Skeletal muscle tissue (tissue), 4 donors: Measurements from ENCODE around the gene ERCC6. TPM values are rescaled to one million over a fixed set of nuclear protein-coding genes. Genes with fewer than 3 reads are reported as not detected.

Source experiments
- H3K27ac ChIP-seq: one replicate; pipeline ENCODE4 v1.7.0; 2013; ENCODE audit warnings: mild to moderate bottlenecking, low read depth, low read length, inconsistent platforms
- H3K27me3 ChIP-seq, 3 donors: one replicate each; pipeline ENCODE4 v1.7.0; 2013; ENCODE audit warnings: low read length in 3 of 3; ENCODE audit not compliant: control insufficient read depth in 3 of 3, insufficient read depth in 3 of 3
- H3K36me3 ChIP-seq, 3 donors: one replicate each; pipeline ENCODE4 v1.7.0; 2013; ENCODE audit warnings: low read length in 3 of 3; ENCODE audit not compliant: control insufficient read depth in 3 of 3, insufficient read depth in 3 of 3
- H3K4me1 ChIP-seq, 3 donors: one replicate each; pipeline ENCODE4 v1.7.0; 2013; ENCODE audit warnings: low read length in 3 of 3, mild to moderate bottlenecking in 3 of 3; ENCODE audit not compliant: control insufficient read depth in 3 of 3, insufficient read depth in 3 of 3
- H3K4me3 ChIP-seq, 3 donors: one replicate each; pipeline ENCODE4 v1.7.0; 2013; ENCODE audit warnings: low read length in 3 of 3
- H3K9ac ChIP-seq, 3 donors: one replicate each; pipeline ENCODE4 v1.7.0; 2013; ENCODE audit warnings: low read length in 3 of 3, mild to moderate bottlenecking in 3 of 3, moderate library complexity in 2 of 3, low read depth in 1 of 3
- H3K9me3 ChIP-seq, 3 donors: one replicate each; pipeline ENCODE4 v1.7.0; 2013; ENCODE audit warnings: low read length in 3 of 3; ENCODE audit not compliant: control insufficient read depth in 3 of 3
- total RNA-seq: library from RNA; depleted of rRNA; stranded (reverse); fragments of >200 nt; gene quantifications from one replicate; pipeline ENCODE4 v1.2.3, GENCODE V29; 2014
- donor health status: Osteomylitis.

Gene ERCC6
- total RNA-seq, 1 donor from 2014 or later, result 24.0 TPM

GRCh38 chr10:49504528-49504927 is 34.4 kb downstream of the ERCC6 start:
- no peak overlapping the region for H3K27ac ChIP-seq
- no peak overlapping the region for H3K4me3 ChIP-seq
- H3K27me3 ChIP-seq, result no peaks in the 10 kb centered on the region
- peaks cover 2 to 17% (median 4%) of the 10 kb centered on the region in 3 donors for H3K4me1 ChIP-seq
- H3K36me3 ChIP-seq, result peaks cover 0 to 4% (median 0%) of the 10 kb centered on the region in 3 donors
- no peaks in the 10 kb centered on the region for H3K9me3 ChIP-seq
- no peak overlapping the region for H3K9ac ChIP-seq

DNA sequence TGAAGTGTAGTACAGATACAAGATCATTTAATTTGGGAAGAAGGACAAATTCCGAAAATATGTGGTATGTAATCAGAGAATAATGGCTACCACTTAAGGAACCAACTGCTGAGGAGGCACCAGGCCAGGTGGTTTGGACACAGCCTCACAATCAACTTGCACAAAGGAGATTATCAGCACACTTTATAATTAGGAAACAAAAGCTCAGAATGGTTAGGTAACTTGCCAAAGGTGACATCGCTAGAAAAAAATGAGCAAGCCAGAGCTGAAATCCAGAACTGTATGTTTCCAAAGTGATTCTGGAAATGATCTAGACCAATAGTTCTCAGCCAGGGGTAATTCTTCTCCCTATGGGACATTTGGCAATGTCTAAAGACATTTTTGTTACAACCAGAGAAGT is 36.6 kb downstream of the ERCC6 start:
- no peaks in the 10 kb centered on the region for H3K9me3 ChIP-seq
- peaks cover 2 to 11% (median 2%) of the 10 kb centered on the region in 3 donors for H3K4me1 ChIP-seq
- H3K27ac ChIP-seq, result no peak overlapping the region
- peaks cover 0 to 4% (median 0%) of the 10 kb centered on the region in 3 donors for H3K36me3 ChIP-seq
- no peak overlapping the region for H3K4me3 ChIP-seq
- no peaks in the 10 kb centered on the region for H3K27me3 ChIP-seq
- no peak overlapping the region for H3K9ac ChIP-seq

DNA sequence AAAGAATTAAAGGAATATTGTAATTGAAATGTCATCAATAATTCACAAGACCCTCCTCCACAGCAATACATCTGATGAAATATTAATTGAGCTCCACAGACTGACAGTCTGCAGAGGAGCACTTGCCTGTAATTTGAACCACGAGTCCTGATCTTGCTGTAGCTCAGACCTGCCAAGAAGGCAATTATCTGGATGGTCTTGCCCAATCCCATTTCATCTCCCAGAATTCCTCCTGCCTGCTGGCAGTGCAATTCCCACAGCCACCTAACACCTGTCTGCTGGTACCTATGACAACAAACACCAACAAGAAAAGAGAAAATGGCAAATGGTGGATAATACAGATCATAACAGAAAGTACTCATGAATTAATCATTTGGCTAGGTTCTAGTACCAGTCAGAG is 38.5 kb downstream of the ERCC6 start:
- Histone ChIP-seq H3K9ac (no peak overlapping the region), H3K27me3 (no peaks in the 10 kb centered on the region), H3K27ac (no peak overlapping the region), H3K4me1 (peaks cover 0 to 11% (median 2%) of the 10 kb centered on the region in 3 donors), H3K9me3 (no peaks in the 10 kb centered on the region), H3K36me3 (peaks cover 0 to 4% (median 0%) of the 10 kb centered on the region in 3 donors), H3K4me3 (peak overlapping the region in 1 of 3 donors; percentile 26)

- Histone ChIP-seq H3K4me1 (peaks cover 0 to 11% (median 2%) of the 10 kb centered on the region in 3 donors), H3K4me3 (no peak overlapping the region), H3K9ac (no peak overlapping the region), H3K36me3 (no peaks in the 10 kb centered on the region), H3K9me3 (no peaks in the 10 kb centered on the region), H3K27ac (no peak overlapping the region), H3K27me3 (no peaks in the 10 kb centered on the region)
Measured at GRCh38 chr10:49499305-49499851, 39.5 kb downstream of the ERCC6 start.

DNA sequence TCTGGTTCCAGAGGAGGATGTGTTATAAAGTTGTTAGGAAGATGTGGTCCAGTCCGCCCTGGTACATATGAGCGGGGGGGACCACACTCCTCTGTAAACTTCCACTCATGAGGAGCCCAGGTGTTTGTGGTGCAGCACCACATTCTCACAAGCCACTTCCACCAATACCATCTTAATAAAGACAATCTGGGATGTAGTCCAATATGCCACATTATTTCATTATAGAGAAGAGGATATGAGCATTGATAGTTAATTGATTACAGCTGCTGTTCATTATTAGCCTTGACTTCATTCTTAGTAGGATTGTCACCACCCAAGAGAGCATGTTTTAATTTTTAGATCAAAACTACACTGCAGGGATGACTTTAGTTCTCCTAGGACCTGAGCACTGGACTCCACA is 40.5 kb downstream of the ERCC6 start:
- Histone ChIP-seq H3K4me3 (no peak overlapping the region), H3K4me1 (peaks cover 0 to 11% (median 2%) of the 10 kb centered on the region in 3 donors), H3K9me3 (no peaks in the 10 kb centered on the region), H3K27me3 (no peaks in the 10 kb centered on the region), H3K27ac (no peak overlapping the region), H3K36me3 (peaks cover 0 to 2% (median 0%) of the 10 kb centered on the region in 3 donors), H3K9ac (no peak overlapping the region)

DNA sequence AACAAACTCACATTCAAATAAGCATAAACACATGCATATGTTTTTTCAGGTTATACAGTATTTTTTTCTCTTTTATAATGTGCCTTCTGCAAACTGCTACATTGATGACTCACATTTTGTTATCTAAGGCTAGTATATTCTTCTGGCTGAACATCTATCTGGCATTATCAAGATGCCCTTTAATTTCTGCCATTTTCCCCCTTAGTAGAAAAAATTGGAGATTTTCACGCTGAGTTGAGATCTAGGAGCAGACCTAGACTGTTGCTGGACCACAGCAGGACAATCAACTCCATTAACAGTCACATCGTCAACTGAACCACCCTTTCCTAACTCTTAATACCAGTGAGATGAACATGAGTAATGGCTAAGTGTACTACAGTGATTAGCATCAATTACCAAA is 41.6 kb downstream of the ERCC6 start:
- Histone ChIP-seq H3K36me3 (peaks cover 0 to 2% (median 0%) of the 10 kb centered on the region in 3 donors), H3K4me3 (no peak overlapping the region), H3K27me3 (no peaks in the 10 kb centered on the region), H3K4me1 (peaks cover 0 to 8% (median 2%) of the 10 kb centered on the region in 3 donors), H3K9ac (no peak overlapping the region), H3K27ac (no peak overlapping the region), H3K9me3 (no peaks in the 10 kb centered on the region)

DNA sequence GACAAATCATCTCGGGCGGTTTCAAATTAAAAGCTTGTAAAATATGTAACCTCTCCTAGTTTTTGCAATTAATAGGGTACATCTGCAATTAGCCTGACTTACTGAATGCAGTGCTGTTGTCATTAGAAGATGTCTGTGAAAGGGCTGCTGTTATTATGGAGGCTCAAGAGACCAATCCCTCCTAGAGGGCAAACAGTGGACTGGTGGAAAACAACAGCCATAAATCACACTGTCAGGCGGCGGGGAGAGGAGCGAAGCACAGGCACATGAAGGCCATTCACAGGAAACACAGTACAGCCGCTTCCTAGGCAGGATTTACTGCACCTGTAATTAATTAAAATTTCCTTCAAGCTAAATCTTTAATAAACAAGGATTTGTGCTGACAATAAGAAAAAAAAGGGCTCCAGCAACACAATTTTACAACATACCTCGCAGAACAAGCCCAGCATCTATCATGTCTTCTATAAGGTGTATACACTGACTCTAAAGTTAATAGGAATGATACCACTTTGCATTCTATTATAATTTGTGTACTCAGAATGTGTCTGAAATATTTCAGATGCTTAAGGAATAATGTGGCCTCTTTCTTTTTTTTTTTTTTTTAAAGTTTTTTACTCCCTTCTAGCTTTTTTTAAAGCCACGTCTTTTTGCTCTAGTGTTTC is 50.7 kb downstream of the ERCC6 start:
- H3K27me3 ChIP-seq, result no peaks in the 10 kb centered on the region
- no peak overlapping the region for H3K27ac ChIP-seq
- H3K9me3 ChIP-seq, result no peaks in the 10 kb centered on the region
- peaks cover 0 to 3% (median 0%) of the 10 kb centered on the region in 3 donors for H3K4me1 ChIP-seq
- H3K4me3 ChIP-seq, result no peak overlapping the region
- no peak overlapping the region for H3K9ac ChIP-seq
- peaks cover 0 to 2% (median 0%) of the 10 kb centered on the region in 3 donors for H3K36me3 ChIP-seq

- Histone ChIP-seq H3K27ac (no peak overlapping the region), H3K9me3 (no peaks in the 10 kb centered on the region), H3K36me3 (peaks cover 0 to 13% (median 3%) of the 10 kb centered on the region in 3 donors), H3K27me3 (no peaks in the 10 kb centered on the region), H3K9ac (no peak overlapping the region), H3K4me3 (no peak overlapping the region), H3K4me1 (peaks cover 0 to 3% (median 0%) of the 10 kb centered on the region in 3 donors)
Measured at GRCh38 chr10:49486738-49487137, 52.2 kb downstream of the ERCC6 start.

DNA sequence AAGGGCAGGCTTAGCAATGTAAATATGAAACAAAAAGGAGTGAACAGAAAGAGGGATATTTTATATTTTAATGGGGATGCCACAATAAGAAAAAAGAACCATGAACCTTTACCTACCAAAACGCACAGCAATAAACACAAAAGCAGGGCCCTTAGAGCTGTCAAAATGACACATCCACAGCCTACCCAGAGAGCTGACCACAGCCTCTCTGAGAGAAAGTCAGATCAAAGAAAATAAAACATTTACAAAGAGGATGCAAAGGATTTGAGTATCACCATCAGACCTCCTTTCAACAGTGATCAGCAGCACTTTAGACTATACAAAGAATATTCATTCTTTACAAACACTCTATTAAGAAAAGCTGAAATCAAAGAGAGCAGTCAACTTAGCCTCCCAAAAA is 52.9 kb downstream of the ERCC6 start:
- Histone ChIP-seq H3K27ac (no peak overlapping the region), H3K36me3 (peaks cover 0 to 18% (median 6%) of the 10 kb centered on the region in 3 donors), H3K4me3 (no peak overlapping the region), H3K9ac (no peak overlapping the region), H3K4me1 (peaks cover 0 to 3% (median 0%) of the 10 kb centered on the region in 3 donors), H3K27me3 (no peaks in the 10 kb centered on the region), H3K9me3 (no peaks in the 10 kb centered on the region)

- Histone ChIP-seq H3K27me3 (no peaks in the 10 kb centered on the region), H3K4me1 (peaks cover 0 to 3% (median 0%) of the 10 kb centered on the region in 3 donors), H3K9ac (no peak overlapping the region), H3K9me3 (no peaks in the 10 kb centered on the region), H3K4me3 (no peak overlapping the region), H3K27ac (no peak overlapping the region), H3K36me3 (peaks cover 0 to 23% (median 6%) of the 10 kb centered on the region in 3 donors)
Measured at GRCh38 chr10:49484486-49485235, 54.3 kb downstream of the ERCC6 start.
